NCI-H2029 (cell line): ENCODE measurements around the gene LAMTOR2.

Source experiments
- DNase-seq: peaks from one replicate; lab custom pipeline; 2025; lab: John Stamatoyannopoulos, UW

The LAMTOR2 gene

GRCh38 chr1:156076609-156077429 is 22.2 kb downstream of the LAMTOR2 start:
- no peak for DNase-seq

GRCh38 chr1:156077430-156077760 is 22.8 kb downstream of the LAMTOR2 start:
- no peak for DNase-seq

- DNase-seq = no peak
Observed at GRCh38 chr1:156078728-156079127, 24.1 kb downstream of the LAMTOR2 start.

- no peak for DNase-seq
Observed at GRCh38 chr1:156079762-156080161, 25.2 kb downstream of the LAMTOR2 start.

GRCh38 chr1:156080241-156080862 is 25.8 kb downstream of the LAMTOR2 start:
- no peak for DNase-seq

GRCh38 chr1:156080863-156081179 is 26.2 kb downstream of the LAMTOR2 start:
- DNase-seq = no peak

- DNase-seq = no peak
Observed at GRCh38 chr1:156081180-156081916, 26.8 kb downstream of the LAMTOR2 start.

GRCh38 chr1:156081917-156082308 is 27.3 kb downstream of the LAMTOR2 start:
- no peak for DNase-seq

- DNase-seq = peak; percentile 46
Observed at GRCh38 chr1:156082309-156083091, 27.9 kb downstream of the LAMTOR2 start, which contains the start of gene MEX3A. Gene MEX3A, minus strand, starts transcription at chr1:156082465. Its CDS starts 467 bp downstream, at chr1:156081998.

GRCh38 chr1:156083800-156084790 is 29.5 kb downstream of the LAMTOR2 start:
- DNase-seq = no peak

- DNase-seq = peak; percentile 39
Observed at GRCh38 chr1:156086256-156086662, 31.7 kb downstream of the LAMTOR2 start.

- DNase-seq = no peak
Observed at GRCh38 chr1:156089704-156090103, 35.1 kb downstream of the LAMTOR2 start.

- DNase-seq = no peak
Observed at GRCh38 chr1:156090138-156090839, 35.7 kb downstream of the LAMTOR2 start.

- DNase-seq = peak; percentile 67
Observed at GRCh38 chr1:156090840-156091188, 36.2 kb downstream of the LAMTOR2 start.

- no peak for DNase-seq
Observed at GRCh38 chr1:156091610-156092009, 37.0 kb downstream of the LAMTOR2 start.

GRCh38 chr1:156095906-156096508 is 41.4 kb downstream of the LAMTOR2 start:
- DNase-seq = no peak

- peak; percentile 58 for DNase-seq
Observed at GRCh38 chr1:156096640-156097391, 42.2 kb downstream of the LAMTOR2 start.

- DNase-seq = no peak
Observed at GRCh38 chr1:156097499-156098178, 43.1 kb downstream of the LAMTOR2 start.

- DNase-seq = no peak
Observed at GRCh38 chr1:156098784-156099183, 44.2 kb downstream of the LAMTOR2 start.
